ENCODE data around the gene CNTNAP2.

The CNTNAP2 gene

GRCh38 chr7:147406521-147407135, 1290.0 kb downstream of the CNTNAP2 start:
- DNase-seq (ENCODE audit: low read depth) = peak; percentile 33

GRCh38 chr7:147411096-147411495, 1294.5 kb downstream of the CNTNAP2 start:
- DNase-seq (ENCODE audit: low read depth) = peak; percentile 62

- no peak for DNase-seq (ENCODE audit: low read depth)
These were observed 1295.5 kb downstream of the CNTNAP2 start for GRCh38 chr7:147412109-147412508.

- peak; percentile 94 for DNase-seq (ENCODE audit: low read depth)
These were observed 1296.4 kb downstream of the CNTNAP2 start for GRCh38 chr7:147412782-147413556.

- no peak for DNase-seq (ENCODE audit: low read depth)
These were observed 1296.9 kb downstream of the CNTNAP2 start for GRCh38 chr7:147413557-147413870.

- peak; percentile 83 for DNase-seq (ENCODE audit: low read depth)
These were observed 1299.4 kb downstream of the CNTNAP2 start for GRCh38 chr7:147415991-147416390.

- peak; percentile 47 for DNase-seq (ENCODE audit: low read depth)
These were observed 1302.4 kb downstream of the CNTNAP2 start for GRCh38 chr7:147418966-147419365.

GRCh38 chr7:147423875-147424274, 1307.3 kb downstream of the CNTNAP2 start:
- no peak for DNase-seq (ENCODE audit: low read depth)

GRCh38 chr7:147428075-147428474, 1311.5 kb downstream of the CNTNAP2 start:
- no peak for DNase-seq (ENCODE audit: low read depth)

- no peak for DNase-seq (ENCODE audit: low read depth)
These were observed 1313.4 kb downstream of the CNTNAP2 start for GRCh38 chr7:147429961-147430360.

GRCh38 chr7:147432079-147432478, 1315.5 kb downstream of the CNTNAP2 start:
- peak; percentile 18 for DNase-seq (ENCODE audit: low read depth)

- no peak for DNase-seq (ENCODE audit: low read depth)
These were observed 1316.0 kb downstream of the CNTNAP2 start for GRCh38 chr7:147432576-147432975.

- DNase-seq (ENCODE audit: low read depth) = no peak
These were observed 1320.1 kb downstream of the CNTNAP2 start for GRCh38 chr7:147436718-147437117.

- DNase-seq (ENCODE audit: low read depth) = no peak
These were observed 1321.6 kb downstream of the CNTNAP2 start for GRCh38 chr7:147438216-147438615.

GRCh38 chr7:147443942-147444341, 1327.3 kb downstream of the CNTNAP2 start:
- no peak for DNase-seq (ENCODE audit: low read depth)

- DNase-seq (ENCODE audit: low read depth) = no peak
These were observed 1336.2 kb downstream of the CNTNAP2 start for GRCh38 chr7:147452816-147453215.

- DNase-seq (ENCODE audit: low read depth) = no peak
These were observed 1348.6 kb downstream of the CNTNAP2 start for GRCh38 chr7:147465223-147465622.

- no peak for DNase-seq (ENCODE audit: low read depth)
These were observed 1356.0 kb downstream of the CNTNAP2 start for GRCh38 chr7:147472556-147472955.

- no peak for DNase-seq (ENCODE audit: low read depth)
These were observed 1358.3 kb downstream of the CNTNAP2 start for GRCh38 chr7:147474862-147475261.

- no peak for DNase-seq (ENCODE audit: low read depth)
These were observed 1360.9 kb downstream of the CNTNAP2 start for GRCh38 chr7:147477526-147477925.

- DNase-seq (ENCODE audit: low read depth) = no peak
These were observed 1362.2 kb downstream of the CNTNAP2 start for GRCh38 chr7:147478796-147479195.

GRCh38 chr7:147483634-147484292, 1367.2 kb downstream of the CNTNAP2 start:
- no peak for DNase-seq (ENCODE audit: low read depth)

GRCh38 chr7:147485660-147486210, 1369.1 kb downstream of the CNTNAP2 start:
- DNase-seq (ENCODE audit: low read depth) = no peak
